HG03064 (cell line): ENCODE measurements around the gene THADA.

ENCODE experiments used
- ATAC-seq: cut with Tn5 transposase; IDR thresholded peaks from one replicate; pipeline ENCODE4 v1.9.1; 2021; ENCODE audit warnings: low read depth; ENCODE audit not compliant: unreplicated experiment

THADA gene

DNA sequence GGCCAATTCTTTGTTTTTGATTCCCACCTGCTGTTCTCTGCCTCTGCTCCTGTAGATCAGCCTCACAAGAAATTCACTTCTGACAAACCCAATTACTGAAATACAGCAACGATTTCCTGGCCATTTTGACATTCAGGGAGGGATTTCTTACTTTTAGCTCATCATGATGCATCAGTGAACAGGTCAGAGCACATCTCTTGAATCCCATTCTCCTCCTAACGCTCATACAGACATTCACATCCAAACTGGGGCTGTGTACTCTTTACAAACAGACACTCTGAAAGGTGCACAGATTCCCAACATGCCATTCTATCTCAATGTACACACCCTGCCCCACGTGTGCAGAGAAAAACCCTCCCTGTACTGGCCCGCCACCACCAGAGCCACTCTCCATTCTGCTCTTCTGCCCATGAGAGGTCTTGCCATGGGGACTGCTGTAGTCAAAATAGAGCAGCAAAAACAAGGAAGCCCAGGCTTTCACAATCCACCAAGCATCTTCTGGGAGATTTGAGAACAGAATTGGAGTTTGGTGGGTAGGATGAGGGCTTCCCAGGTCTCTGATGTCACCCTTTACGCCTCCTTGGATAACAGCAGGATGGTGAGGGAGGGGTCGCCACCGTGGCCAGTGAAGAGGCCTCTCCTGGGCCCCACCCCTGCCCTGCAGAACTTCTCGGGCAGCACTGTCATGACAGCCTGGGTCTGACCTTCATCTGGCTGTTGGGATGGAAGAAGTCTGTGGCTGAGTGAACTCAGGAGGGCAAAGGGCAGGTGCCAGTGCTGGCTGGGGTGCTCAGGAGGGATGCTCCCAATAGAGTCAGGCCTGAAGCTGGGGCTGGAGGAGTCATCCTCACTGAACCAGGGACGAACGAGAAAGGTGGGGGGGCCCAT, 327.5 kb downstream of the THADA start:
- ATAC-seq = no peak

DNA sequence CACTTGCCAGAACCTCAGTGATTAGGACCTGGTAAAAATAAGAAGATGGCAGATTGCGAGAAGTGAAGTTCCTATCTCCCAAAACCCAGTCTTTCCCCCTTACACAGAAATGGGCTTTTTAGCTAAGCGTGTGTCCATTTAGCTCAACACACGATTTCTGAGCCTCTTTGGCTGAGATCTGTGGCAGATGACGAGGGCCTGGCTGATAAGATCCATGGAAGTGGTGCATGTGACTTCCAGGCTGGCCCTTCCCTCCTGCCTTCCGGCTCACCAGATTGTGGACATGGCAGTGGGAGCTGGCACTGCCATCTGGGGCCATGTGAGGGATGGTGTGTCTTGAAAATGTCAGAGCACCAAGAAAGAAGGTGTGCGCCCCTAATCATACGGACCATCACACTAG, 328.5 kb downstream of the THADA start:
- no peak for ATAC-seq

DNA sequence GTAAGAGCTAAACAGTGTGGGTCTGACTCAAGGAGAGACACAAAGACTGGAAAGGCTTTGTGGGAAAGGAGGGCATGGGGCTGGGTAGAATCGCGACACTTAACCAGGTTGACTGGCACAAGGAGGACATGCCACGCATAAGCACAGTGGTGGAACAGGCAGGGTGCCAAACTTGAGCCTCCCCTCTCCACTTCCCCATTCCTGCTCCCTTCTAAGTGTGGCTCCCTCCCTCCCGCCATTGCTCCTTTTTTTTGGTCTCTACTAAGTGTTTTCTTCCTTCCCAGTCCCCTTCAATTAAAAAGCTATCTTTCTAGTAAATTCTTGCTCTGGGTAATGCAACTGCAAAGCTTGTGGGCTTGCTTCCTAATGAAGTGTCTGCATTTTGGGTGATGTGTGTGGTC, 329.1 kb downstream of the THADA start:
- ATAC-seq = no peak

DNA sequence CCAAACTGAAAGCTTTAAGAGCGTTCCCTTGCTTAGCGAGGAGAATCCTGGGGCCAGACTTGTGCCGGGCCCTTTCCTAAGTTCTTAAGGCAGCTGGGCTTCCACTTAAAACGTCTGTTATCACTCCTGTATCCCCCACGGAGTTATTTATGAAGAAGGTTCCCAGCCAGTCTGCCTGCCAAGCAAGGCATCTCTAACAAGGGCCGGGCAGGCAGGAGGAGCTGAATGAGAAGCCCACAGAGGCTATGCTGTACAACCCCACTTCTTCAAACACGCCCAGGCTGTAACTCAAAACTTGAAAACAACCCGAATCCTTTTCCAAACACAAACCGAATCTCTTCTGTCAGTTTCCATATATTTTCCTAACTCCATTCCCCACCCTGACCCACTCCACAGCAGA, 330.4 kb downstream of the THADA start:
- no peak for ATAC-seq

DNA sequence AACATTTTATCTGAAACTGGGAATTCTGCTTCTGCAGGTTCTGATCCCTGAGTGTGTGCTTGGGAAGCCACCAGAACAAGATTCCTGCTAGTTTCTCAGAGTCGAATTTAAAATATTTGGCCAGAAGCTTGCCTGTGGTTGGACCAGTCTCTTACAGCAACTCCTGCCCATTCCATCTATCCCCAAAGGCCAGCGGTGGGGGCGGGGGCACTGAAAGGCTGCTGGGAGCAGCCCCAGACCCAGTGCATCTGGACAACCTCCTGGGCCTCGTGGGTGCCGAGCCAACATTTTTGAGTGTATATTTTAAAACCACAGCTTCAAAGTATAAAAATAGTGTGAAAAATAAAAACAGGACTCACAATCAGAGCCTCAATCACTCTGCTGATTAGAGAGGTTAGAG, 330.8 kb downstream of the THADA start:
- ATAC-seq = no peak

DNA sequence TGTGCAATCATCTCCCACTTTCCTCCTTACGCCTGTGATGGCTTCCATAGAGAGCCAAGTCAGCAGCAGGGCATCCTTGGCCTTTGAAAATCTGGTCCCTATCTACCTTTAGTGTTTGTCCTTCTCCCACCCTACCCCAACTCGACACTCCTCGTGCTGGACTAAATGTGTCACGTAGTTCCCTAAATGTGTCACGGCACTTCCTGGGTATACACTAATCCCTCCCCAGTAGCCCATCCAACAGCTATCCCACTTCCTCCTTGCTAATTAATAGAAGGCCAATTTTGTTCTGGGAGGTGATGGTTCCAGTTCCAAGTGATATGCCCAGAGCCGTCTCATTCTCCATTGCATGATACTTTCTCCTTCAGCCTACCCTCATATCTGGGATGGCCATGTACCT, 332.9 kb downstream of the THADA start:
- no peak for ATAC-seq

DNA sequence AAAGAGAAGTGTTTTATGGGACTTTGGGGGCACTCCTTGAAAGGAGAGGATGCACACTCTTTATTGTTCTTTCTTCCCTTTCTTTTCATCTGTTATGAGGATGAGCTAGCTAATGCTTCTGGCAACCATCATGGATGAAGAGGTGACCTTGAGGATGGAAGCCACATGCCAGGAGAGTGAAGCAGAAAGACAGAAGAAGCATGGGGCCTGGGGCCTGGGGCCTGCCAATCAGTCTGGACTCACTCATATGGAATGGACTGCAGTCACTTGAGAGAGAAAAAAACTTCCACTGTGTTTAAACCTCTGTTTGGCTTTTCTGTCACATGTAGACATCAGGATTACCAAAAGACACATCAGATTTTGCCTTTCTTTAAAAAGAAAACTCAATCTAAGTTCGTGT, 333.6 kb downstream of the THADA start:
- ATAC-seq = no peak

DNA sequence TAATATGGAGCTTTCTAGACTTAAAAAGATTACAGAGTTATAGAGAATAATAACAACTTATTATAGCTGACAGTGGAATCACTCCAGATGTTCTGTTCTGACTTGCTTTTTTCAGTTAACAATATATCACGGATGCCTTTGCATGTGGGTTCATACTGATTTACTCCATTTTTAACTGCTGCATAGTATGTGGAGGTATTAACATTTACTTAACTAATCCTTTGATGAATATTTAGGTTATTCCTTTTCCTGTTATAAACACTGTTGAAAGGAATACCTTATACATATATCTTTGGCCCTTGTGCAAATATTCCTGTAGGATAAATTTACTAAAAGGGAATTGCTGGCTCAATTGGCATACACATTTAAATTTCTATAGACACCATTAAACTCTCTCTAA, 336.3 kb downstream of the THADA start:
- no peak for ATAC-seq

DNA sequence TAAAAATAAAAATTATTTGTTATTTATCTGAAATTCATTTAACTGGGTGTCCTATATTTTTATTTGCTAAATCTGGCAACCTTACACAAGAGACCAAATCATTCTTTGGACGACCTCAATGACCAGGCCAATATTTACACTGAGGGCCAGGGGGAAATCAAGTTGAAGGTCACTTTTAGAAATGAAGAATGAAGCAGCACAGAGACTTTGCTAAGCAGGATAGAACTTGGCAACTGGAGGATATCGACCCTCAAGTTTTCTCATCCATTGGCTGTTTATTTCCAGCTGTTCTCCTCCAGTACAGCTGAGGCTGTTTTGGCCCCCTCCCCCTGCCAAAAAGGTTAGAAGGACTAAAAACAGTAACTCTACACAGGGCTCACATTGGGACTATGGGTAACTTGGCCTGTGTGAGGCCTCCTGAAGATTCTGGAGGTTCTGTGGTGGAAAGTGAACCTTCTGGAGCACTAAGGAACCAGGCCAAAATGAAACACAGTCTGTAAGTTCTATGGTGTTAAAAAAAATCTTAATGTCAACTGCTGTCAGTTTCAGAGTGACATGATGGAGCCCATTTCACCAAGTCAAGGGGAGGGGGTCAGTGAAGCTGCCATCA, 337.2 kb downstream of the THADA start:
- no peak for ATAC-seq

DNA sequence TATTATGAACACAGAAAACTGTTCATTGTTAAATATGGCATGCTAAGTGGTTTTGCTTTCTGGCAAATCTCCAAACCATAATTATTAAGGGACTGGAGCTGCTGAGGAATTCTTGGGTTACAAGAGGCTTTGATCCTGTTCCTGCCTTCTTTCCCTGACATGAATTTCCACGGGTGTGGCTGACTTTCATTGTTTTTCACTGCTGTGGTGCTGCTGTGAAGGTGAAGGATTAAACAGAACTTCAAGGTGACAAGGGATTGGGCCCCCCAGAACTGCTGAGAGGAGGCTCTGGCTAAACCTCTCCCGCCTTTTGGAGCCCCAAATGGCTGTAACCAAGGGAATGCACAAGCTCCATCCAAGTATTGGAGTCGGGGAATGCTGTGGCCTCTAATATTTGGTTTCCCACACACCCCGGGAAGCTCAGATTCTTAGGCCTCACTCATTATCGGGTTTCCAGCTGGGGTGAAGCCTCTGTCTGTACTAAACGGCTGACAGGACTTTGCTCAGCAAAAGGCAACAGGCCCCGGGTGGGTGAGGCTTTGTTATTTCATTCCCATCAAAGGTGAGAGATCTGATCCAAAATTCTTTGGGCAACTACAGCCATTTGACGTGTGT, 340.4 kb downstream of the THADA start:
- no peak for ATAC-seq

DNA sequence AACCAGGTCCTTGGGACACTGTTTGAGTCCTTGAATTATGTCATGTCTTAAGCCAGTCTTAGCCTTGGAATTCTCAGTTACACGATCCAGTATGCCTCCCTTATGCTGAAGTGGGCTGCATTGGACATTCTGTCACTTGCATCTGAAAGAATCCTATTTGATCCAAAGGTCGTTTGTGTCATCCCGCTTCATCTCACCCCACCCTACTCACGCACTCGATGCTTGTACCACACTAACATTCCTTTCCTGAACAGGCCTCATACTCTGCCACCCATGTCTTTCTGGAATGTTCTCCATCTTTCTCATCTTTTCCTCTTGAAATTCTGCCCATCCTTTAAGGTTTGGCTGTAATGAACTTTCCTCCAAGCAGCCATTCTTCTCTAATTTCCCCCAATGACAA, 341.5 kb downstream of the THADA start:
- no peak for ATAC-seq

DNA sequence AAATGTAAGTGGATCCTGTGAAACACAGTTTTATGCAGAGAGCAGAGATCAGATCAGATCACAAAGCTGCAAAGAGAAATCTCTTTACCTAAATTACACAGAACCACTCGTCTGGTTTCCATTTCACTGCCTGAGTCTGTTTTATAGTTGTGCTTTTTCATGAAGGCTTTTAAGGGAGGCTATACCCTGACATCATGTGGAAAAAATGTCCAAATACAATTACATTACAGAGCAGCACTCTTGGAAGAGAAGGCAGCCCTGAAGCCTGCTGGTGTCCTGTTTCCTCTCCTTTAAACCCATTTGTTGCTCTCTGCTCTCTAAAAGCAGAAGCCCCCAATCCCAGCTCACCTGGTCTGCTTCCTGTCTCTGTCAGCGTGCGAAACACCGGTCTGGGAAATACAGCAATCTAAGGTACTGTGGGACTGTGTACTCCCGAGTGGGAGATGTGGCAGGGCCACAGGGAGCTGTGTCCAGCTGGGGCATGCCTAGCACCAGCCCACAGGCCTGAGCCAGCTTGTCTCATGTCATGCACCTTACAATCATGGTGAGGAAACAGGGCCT, 344.6 kb downstream of the THADA start:
- ATAC-seq = no peak

DNA sequence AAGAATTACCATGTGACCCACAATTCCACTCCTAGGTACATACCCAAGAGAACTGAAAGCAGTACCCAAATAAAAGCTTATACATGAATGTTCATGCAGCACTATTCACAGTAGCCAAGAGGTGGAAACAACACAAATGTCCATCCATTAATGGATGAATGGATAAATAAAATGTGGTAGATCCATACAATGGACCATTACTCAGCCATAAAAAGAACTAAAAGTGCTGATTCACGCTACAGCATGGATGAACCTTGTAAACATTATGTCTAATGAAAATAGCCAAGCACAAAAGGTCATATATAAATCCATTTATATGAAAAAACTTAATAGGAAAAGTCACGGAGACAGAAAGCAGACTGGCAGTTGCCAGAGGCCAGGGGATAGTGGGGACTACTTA, 345.8 kb downstream of the THADA start:
- ATAC-seq = no peak

DNA sequence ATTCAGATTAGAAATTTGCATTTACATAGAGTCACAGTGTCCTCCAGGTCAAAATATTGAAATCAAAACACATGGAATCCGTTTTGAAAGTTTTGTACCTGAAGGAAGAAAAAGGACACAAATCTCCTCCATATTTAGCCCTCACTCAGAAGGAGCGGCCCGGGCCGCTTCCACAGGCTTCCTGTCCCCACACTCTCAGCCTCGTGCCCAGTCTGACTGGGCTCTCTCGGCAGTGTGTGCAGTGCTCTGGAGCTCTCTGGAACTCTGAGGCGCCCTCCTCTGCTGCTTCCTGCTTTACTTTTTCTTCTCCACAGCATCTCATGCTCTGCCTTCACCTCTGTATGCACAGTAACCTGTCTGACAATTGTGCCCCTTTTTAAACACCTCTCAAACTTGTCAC, 347.2 kb downstream of the THADA start:
- ATAC-seq = no peak

DNA sequence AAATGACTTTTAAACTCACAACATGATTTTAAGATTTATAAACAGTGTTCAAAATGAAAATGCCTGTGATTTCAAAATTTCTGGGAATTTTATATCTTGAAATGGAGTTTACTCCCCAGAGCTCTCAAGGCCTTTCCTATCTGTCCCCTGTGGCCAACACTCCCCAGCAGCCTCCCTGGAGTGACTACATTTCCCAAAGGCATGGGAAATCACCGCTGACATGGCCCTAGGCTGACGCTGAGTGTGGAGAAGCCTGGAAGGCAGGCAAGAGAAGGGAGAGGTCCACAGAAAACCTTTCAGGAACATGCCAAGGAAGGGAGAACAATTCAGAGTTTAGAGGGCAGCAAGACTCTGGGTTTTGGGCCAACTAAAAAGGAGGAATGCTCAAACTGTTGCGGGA, 349.2 kb downstream of the THADA start:
- ATAC-seq = no peak

DNA sequence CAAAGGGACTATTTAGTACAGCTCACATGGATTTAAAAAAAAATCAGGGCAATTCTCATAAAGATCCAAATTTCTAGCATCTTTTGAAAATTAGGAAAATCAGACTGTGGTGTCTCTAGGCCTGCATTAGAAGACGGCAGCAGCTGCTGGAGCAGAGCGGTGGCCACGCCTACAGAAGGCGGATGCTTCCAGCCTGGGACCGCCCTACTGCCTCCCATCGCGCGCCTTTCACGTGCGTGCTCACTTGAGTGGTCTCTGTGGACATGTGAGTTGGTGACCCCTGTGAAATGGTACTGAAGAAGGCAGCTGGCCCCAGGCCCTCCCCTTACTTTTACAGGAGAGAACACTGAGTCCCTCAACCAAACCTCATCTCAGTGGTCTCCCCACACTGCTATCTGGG, 354.3 kb downstream of the THADA start:
- ATAC-seq = no peak

DNA sequence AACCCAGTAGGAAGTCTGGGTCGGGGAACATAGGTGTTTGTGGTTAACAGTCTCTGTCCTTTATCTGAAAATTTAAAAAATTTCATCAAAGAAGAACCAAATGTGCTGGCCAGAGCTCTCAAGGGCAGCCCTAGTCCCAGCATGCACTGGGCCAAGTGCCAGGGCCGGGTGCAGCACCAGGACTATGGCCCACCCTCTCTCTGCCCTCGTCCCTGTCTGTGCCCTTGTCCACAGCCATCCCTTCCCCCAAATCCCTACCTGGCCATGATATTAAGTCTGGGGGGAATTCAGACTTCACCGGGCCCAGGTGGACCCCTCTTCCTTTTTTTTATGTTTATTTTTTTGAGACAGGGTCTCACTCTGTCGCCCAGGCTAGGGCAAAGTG, 355.1 kb downstream of the THADA start:
- ATAC-seq = no peak

DNA sequence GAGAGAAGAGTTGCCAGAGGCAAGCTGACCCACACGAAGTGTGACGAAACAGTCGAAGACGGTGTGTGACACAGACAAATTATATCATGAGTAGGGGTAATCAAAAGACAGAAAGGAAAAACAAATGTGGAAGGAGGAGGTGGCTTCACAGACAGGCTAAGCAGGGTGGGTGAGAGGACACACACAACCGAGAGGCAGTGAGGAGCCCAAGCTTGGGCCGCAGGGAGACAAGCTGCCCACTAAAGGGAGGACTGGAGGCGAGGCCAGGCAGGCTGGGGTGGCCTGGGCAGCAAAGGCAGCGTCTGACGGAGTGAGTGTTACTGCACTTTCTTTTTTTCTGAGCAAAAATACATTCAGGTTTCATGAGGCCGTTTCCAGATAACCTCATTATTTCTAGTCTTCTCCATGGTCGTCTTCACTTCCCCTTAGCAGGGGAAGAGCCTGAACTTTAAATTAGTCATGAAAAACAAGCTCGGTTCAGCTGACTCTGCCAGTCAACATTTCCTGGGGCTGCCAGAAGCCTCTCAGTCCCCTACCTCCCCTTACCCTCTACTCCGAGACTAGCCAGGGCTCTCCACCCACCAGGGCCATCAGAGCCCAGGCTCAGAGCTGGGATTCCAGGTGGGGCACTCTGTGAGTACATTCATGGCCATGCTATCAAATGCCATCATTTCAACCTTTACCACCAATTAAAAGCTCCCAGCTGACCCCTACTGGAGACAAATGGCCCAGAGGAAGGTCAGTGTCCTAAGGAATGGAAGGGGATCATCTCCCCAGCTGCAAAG, 355.7 kb downstream of the THADA start:
- no peak for ATAC-seq

DNA sequence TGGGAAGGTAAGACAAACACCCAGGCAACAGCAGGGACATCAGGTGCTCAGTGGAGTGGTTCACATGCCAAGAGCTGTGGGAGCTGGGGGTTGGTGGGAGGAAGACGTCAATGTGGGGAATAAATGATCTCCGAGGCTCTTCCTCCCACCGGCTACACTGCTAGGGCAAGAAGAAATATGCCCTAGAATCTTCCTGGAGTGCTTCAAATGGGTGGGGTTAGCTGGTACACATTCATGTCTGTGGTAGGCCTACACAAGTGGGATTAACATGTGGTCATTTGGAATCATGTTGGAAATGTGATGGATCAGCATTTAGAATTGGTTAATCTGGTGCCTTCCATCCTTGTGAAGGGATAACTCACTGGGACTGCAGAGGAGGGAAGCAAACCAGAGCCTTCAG, 357.0 kb downstream of the THADA start:
- no peak for ATAC-seq

DNA sequence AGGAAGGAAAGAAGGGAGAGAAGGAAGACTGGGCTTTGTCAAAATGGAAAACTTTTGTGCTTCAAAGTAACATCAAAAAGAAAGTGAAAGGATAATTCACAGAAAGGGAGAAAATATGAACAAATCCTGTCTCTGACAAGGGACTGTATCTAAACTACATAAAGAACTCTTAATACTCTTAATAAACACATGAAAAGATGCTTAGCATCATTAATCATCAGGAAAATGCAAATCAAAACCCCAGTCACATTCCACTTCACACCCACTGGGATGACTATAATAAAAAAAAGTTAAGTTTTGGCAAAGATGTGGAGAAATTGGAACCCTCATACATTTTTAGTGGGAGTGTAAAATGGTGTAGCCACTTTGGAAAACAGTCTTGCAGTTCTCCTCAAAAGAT, 357.7 kb downstream of the THADA start:
- ATAC-seq = no peak
